ENCODE data around the gene KCNK4. TPM values are rescaled to one million over a fixed set of nuclear protein-coding genes. Genes with fewer than 3 reads are reported as not detected.

Gene KCNK4
- total and polyA plus RNA-seq, 2 of the 13 experiments (the other 11 are each of a cell fraction or from before 2014, with no cell fraction given) = not detected

DNA sequence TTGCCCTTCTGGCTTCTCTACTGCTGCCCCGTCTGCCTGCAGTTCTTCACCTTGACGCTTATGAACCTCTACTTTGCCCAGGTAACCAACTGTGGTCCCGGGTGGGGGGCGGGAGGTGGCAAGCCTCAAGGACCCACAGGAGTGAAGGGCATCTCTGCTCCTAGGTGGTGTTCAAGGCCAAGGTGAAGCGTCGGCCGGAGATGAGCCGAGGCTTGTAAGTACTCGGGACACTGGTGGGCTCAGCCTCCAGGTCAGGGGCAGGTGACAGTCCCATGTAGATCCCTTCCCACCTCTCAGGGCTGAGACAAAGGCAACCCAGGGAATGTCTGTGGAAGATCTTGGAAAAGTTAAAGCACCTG is 4.3 kb upstream of the KCNK4 start:
- Histone ChIP-seq H3K4me3 (replicated peaks in 1 of 3; ENCODE audit: insufficient read depth in 1 of 3, low read depth in 2 of 3, low read length in 3 of 3) (no peak overlapping the region; a peak in 1 of 6 replicates), H3K27me3 (ENCODE audit: control insufficient read depth in 1 of 2, insufficient read depth in 2 of 2, low read length in 2 of 2) (peaks cover 4 to 16% of the 10 kb centered on the region in 2 experiments; a peak in 4 of 5 replicates), H3K4me1 (ENCODE audit: insufficient read depth, low read length) (peaks cover 28% of the 10 kb centered on the region; the same call in 1 of the 2 replicates), H3K79me2 (ENCODE audit: insufficient read depth, low read length) (no peaks in the 10 kb centered on the region), H3K9me3 (ENCODE audit: low read length) (no peaks in the 10 kb centered on the region), H3K36me3 (replicated peaks in 1 of 2; ENCODE audit: control insufficient read depth in 1 of 2, insufficient read depth in 2 of 2, low read length in 2 of 2) (no peaks in the 10 kb centered on the region), H2AFZ (ENCODE audit: low read length) (no peak overlapping the region), H3K9ac (ENCODE audit: insufficient read depth, low read depth, low read length) (no peak overlapping the region; the same call in 1 of the 2 replicates), H3K27ac (ENCODE audit: extremely low read length, insufficient read depth, low read length) (no peak overlapping the region), H4K20me1 (ENCODE audit: insufficient read depth, low read length) (no peaks in the 10 kb centered on the region), H3K4me2 (ENCODE audit: low read depth, low read length) (peak overlapping the region; percentile 97; the same call in 1 of the 2 replicates)
- CTCF ChIA-PET (ENCODE audit: low intra/inter-chr PET ratio, low total read pairs) = no interaction called here
- TF ChIP-seq BHLHE40 (IDR thresholded peaks at IDR 0.05; ENCODE audit: low read length) (no peak), HNRNPL (IDR thresholded peaks at IDR 0.05; ENCODE audit: low read depth, low read length) (0 out of 2 replicates have a peak, but pooled peaks have one; percentile 3)
- FAIRE-seq (no peak), DNase-seq (ENCODE audit: low spot score) (no peak), ATAC-seq (no peak)
- in situ Hi-C loops (cut with HindIII; ENCODE audit: extremely low pct_ligation_motif_present, low pct_unique_long_range_greater_than_20kb) (no loop called here), intact Hi-C loops (cut with micrococcal nuclease; ENCODE audit: unreplicated experiment) (no loop called here)
- no TSS peak for BruUV-seq (replicated peaks)
- 70% methylated on average over 9 of the region's 9 CpGs for WGBS (ENCODE audit: low lambda C conversion rate)
- POLR2A ChIA-PET = interaction anchor here (2.4 kb wide), 1 partner anchor 31 kb away, joined by 14 read pairs; the partner anchor contains the start of genes PRDX5 and TRMT112

DNA sequence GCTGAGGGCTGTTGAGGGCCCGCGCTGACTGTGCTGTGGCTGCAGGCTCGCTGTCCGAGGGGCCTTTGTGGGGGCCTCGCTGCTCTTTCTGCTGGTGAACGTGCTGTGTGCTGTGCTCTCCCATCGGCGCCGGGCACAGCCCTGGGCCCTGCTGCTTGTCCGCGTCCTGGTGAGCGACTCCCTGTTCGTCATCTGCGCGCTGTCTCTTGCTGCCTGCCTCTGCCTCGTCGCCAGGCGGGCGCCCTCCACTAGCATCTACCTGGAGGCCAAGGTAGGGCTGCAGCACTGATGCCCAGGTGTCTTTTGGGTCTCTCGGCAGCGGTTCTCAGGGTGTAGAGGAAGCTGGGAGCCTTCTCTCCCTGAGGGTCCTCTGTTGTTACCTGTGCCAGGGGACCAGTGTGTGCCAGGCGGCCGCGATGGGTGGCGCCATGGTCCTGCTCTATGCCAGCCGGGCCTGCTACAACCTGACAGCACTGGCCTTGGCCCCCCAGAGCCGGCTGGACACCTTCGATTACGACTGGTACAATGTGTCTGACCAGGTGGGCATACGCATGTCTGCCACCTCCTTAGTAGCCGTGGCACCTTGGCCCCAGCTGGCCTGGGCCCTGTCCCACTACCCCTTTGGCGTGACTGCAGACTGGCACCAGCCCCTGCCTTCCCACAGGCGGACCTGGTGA is 3.3 kb upstream of the KCNK4 start:
- FAIRE-seq (no peak), DNase-seq (ENCODE audit: low spot score) (no peak), ATAC-seq (no peak)
- Histone ChIP-seq H3K4me2 (ENCODE audit: low read depth, low read length) (no peak overlapping the region), H3K36me3 (replicated peaks in 1 of 2; ENCODE audit: control insufficient read depth in 1 of 2, insufficient read depth in 2 of 2, low read length in 2 of 2) (no peaks in the 10 kb centered on the region), H3K27me3 (ENCODE audit: control insufficient read depth in 1 of 2, insufficient read depth in 2 of 2, low read length in 2 of 2) (peaks cover 9 to 26% of the 10 kb centered on the region in 2 experiments), H2AFZ (ENCODE audit: low read length) (no peak overlapping the region), H3K9ac (ENCODE audit: insufficient read depth, low read depth, low read length) (no peak overlapping the region), H3K27ac (ENCODE audit: extremely low read length, insufficient read depth, low read length) (no peak overlapping the region), H3K79me2 (ENCODE audit: insufficient read depth, low read length) (no peaks in the 10 kb centered on the region), H3K4me3 (replicated peaks in 1 of 3; ENCODE audit: insufficient read depth in 1 of 3, low read depth in 2 of 3, low read length in 3 of 3) (no peak overlapping the region), H4K20me1 (ENCODE audit: insufficient read depth, low read length) (no peaks in the 10 kb centered on the region), H3K4me1 (ENCODE audit: insufficient read depth, low read length) (peaks cover 28% of the 10 kb centered on the region; the same call in 1 of the 2 replicates), H3K9me3 (ENCODE audit: low read length) (no peaks in the 10 kb centered on the region)
- no TSS peak for BruUV-seq (replicated peaks)
- intact Hi-C loops (cut with micrococcal nuclease; ENCODE audit: unreplicated experiment) (no loop called here), in situ Hi-C loops (cut with HindIII; ENCODE audit: extremely low pct_ligation_motif_present, low pct_unique_long_range_greater_than_20kb) (no loop called here)
- TF ChIP-seq RBAK (CRISPR knock-in tag; IDR thresholded peaks at IDR 0.05) (no peak), HNRNPL (IDR thresholded peaks at IDR 0.05; ENCODE audit: low read depth, low read length) (0 out of 2 replicates have a peak, but pooled peaks have one; percentile 39), HNRNPLL (IDR thresholded peaks at IDR 0.05; ENCODE audit: low read depth, low read length, poor library complexity, severe bottlenecking) (peak; percentile 15)
- WGBS (ENCODE audit: low lambda C conversion rate) = 95% methylated on average over 18 of the region's 33 CpGs
- ChIA-PET CTCF (ENCODE audit: low intra/inter-chr PET ratio, low total read pairs) (no interaction called here), POLR2A (no interaction called here)

Data from HepG2 (cell line).